Lower lobe of right lung (tissue), 2 donors: Measurements from ENCODE around the gene DLG5. TPM values are rescaled to one million over a fixed set of nuclear protein-coding genes. Genes with fewer than 3 reads are reported as not detected.

ENCODE experiments used
- ATAC-seq, 2 donors: fragments of 200-7000 bp; cut with Tn5 transposase; one replicate each; pipeline ENCODE4 v1.9.1; 2020 to 2022; ENCODE audit warnings: mild to moderate bottlenecking in 2 of 2, moderate library complexity in 2 of 2
- DNase-seq: peaks from one replicate; pipeline ENCODE4 v3.0.0-alpha.2; 2020
- H3K27ac ChIP-seq: fragments of 200-600 bp; one replicate; pipeline ENCODE4 v1.8.0; 2022
- H3K27me3 ChIP-seq: fragments of 200-600 bp; one replicate; pipeline ENCODE4 v1.8.0; 2022; ENCODE audit warnings: low read depth
- H3K36me3 ChIP-seq: fragments of 200-600 bp; one replicate; pipeline ENCODE4 v1.8.0; 2022; ENCODE audit warnings: mild to moderate bottlenecking
- H3K4me1 ChIP-seq: fragments of 200-600 bp; one replicate; pipeline ENCODE4 v1.8.0; 2022
- H3K4me3 ChIP-seq: fragments of 200-600 bp; one replicate; pipeline ENCODE4 v1.8.0; 2022; ENCODE audit warnings: mild to moderate bottlenecking
- H3K9me3 ChIP-seq: fragments of 200-600 bp; one replicate; pipeline ENCODE4 v1.8.0; 2022
- CTCF ChIP-seq: fragments of 200-600 bp; IDR thresholded peaks from one replicate; pipeline ENCODE4 v1.8.0; 2022; ENCODE audit warnings: antibody characterized with exemption, mild to moderate bottlenecking
- intact Hi-C: fragments of 100-400 bp; cut with DNase I; formaldehyde crosslinking; loops from one replicate; pipeline ENCODE4 v1.11.0; 2022
- total RNA-seq: library from RNA; stranded (reverse); fragmentation: NEBNext Ultra II Directional; extraction: Animal tissue kit (Norgen Biotek cat#: 25700); gene quantifications from one replicate; pipeline ENCODE4 v1.2.1, GENCODE V29; 2021
- donor health status: DM: no; HTN: yes; CAD: no; lungs with severe emphysema.

Gene DLG5
- total RNA-seq, 1 donor from 2014 or later: 18.7 TPM

GRCh38 chr10:77971804-77972144, 45.2 kb upstream of the DLG5 start:
- H3K36me3 ChIP-seq: peaks cover 16% of the 10 kb centered on the region
- ATAC-seq (no peak), DNase-seq (no peak)
- H3K27me3 ChIP-seq: no peaks in the 10 kb centered on the region
- no peak for TF ChIP-seq CTCF
- intact Hi-C loops: no loop called here
- H3K27ac ChIP-seq: peak overlapping the region; percentile 13
- H3K4me1 ChIP-seq: peaks cover 15% of the 10 kb centered on the region
- no peaks in the 10 kb centered on the region for H3K9me3 ChIP-seq
- H3K4me3 ChIP-seq: no peak overlapping the region

GRCh38 chr10:77970869-77971803, 44.6 kb upstream of the DLG5 start:
- Histone ChIP-seq H3K4me3 (no peak overlapping the region), H3K4me1 (peaks cover 15% of the 10 kb centered on the region), H3K36me3 (peaks cover 9% of the 10 kb centered on the region), H3K27me3 (no peaks in the 10 kb centered on the region), H3K27ac (peak overlapping the region; percentile 20), H3K9me3 (no peaks in the 10 kb centered on the region)
- DNase-seq (no peak), ATAC-seq (peak; percentile 74 to 79)
- TF ChIP-seq CTCF: no peak
- intact Hi-C loops: no loop called here

DNA sequence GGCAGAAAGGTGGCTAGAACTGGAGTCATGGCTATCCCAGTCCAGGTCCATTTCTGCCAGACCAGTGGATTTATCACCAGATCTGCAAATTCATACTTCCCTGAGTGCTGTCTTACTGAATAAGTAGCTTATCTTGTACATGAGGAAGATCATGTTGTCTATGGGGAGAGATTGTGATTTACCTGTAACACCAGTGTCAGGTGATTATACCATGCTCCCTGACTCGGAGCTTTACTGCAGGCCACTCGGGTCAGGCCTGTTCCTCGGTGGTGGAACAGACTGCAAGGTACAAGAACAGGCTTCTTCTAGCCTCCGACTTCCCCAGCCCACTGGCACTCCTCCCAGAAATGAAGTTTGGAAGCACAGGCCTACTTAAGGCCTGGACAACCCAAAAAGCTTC, 42.6 kb upstream of the DLG5 start:
- H3K4me1 ChIP-seq: peaks cover 15% of the 10 kb centered on the region
- ATAC-seq (no peak), DNase-seq (no peak)
- H3K36me3 ChIP-seq: no peaks in the 10 kb centered on the region
- no peak for TF ChIP-seq CTCF
- H3K27me3 ChIP-seq: no peaks in the 10 kb centered on the region
- no peaks in the 10 kb centered on the region for H3K9me3 ChIP-seq
- H3K4me3 ChIP-seq: no peak overlapping the region
- no peak overlapping the region for H3K27ac ChIP-seq
- intact Hi-C loops: no loop called here

GRCh38 chr10:77967611-77968022, 41.1 kb upstream of the DLG5 start:
- intact Hi-C loops: no loop called here
- Histone ChIP-seq H3K4me1 (peaks cover 15% of the 10 kb centered on the region), H3K9me3 (no peaks in the 10 kb centered on the region), H3K27me3 (no peaks in the 10 kb centered on the region), H3K27ac (no peak overlapping the region), H3K4me3 (no peak overlapping the region), H3K36me3 (no peaks in the 10 kb centered on the region)
- ATAC-seq (no peak), DNase-seq (no peak)
- no peak for TF ChIP-seq CTCF

DNA sequence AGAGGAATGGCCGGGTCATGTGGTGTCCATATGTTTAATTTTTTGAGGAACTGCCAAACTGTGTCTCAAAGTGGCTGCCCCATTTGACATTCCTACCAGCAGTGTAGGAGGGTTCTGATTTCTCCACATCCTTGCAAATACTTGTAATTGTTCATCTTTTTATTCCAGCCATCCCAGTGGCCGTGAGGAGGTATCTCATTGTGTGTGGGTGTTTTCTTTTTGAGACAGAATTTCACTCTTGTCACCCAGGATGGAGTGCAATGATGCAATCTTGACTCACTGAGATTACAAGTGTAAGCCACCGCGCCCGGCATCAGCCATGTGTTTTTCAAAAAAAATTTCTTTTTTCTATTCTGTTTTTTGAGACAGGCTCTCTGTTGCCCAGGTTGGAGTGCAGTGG, 38.7 kb upstream of the DLG5 start:
- Histone ChIP-seq H3K4me3 (no peak overlapping the region), H3K36me3 (no peaks in the 10 kb centered on the region), H3K4me1 (no peaks in the 10 kb centered on the region), H3K27ac (no peak overlapping the region), H3K27me3 (no peaks in the 10 kb centered on the region), H3K9me3 (no peaks in the 10 kb centered on the region)
- ATAC-seq (no peak), DNase-seq (no peak)
- TF ChIP-seq CTCF: no peak
- intact Hi-C loops: no loop called here
